GM18508 (cell line): ENCODE data around the gene PPM1H.

Experiments
- ATAC-seq: cut with Tn5 transposase; IDR thresholded peaks from one replicate; pipeline ENCODE4 v1.9.1; 2021; ENCODE audit warnings: moderate number of reproducible peaks; ENCODE audit not compliant: insufficient read depth, unreplicated experiment

PPM1H gene

DNA sequence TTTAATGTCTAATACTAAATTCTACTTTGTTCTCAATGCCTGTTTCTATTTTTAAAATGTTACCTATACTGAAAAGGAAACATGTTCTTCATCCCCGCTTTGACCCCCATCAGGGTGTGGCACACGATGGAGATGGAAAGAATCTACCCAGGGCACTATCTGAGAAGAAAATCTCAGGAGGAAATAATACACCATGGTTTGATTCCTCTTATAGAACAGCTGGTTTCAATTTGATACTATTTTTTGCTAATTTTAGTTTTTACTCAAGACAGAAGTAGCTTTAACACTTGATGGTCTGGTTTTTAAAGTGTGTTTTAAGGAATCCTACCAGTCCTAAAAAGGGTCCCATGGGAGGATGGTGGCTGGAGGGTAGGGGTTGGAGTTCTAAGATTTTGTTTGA, 56.7 kb downstream of the PPM1H start:
- ATAC-seq, result no peak

DNA sequence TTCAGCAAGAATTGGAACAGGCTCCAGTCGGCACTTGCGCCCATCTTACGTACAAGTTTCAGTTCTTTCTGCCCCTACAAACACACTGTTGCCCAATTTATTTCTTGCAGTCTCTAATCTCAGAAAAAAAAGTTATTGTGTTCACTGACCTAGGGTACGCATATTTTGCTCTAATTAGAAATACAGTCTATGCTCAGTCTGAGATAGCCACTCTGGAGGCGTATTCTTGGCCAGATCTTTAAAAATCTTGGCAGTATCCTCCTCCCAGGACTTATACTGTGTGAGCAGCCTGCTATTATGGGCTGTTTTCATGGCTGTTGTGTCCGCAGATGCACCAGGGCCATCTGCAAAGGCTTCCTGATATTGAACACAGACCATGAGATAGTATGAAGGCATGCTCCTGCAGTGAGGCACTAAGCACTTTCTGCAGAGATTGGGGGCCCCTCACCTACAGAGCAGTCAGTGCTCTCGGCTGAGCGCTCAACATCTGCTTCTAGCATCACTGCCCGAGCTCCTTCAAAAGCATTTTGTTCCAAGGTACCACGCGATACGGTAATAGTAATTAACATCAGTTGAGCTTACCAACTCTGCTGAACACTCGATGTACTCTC, 57.9 kb downstream of the PPM1H start:
- ATAC-seq, result no peak

DNA sequence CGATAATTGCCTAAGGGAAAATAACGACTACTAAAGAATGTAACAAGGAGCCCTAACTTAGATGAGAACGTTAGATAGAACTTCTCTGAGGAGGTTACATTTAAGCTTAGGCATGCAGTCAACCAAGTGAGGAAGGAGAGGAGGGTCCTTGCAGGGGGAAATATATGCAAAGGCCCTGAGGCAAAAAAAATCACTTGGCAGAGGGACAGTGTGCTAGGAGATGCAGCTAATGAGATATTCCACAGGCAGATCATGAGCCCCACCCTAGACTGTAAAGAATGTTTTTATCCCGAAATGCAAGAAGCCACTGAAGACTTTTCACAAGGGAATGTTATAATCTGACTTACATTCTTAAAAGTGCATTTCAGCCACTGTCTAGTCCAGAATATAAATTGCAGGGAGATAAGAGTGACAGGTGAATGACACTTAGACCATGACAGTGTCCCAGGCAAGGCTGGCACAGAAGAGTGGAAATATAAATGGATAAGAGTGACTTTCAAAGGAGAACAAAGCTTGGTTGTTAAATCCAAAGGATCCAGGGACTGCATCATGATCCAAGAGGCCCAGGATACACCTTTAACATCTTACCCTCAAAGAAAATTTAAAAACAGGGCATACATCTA, 61.0 kb downstream of the PPM1H start:
- no peak for ATAC-seq

DNA sequence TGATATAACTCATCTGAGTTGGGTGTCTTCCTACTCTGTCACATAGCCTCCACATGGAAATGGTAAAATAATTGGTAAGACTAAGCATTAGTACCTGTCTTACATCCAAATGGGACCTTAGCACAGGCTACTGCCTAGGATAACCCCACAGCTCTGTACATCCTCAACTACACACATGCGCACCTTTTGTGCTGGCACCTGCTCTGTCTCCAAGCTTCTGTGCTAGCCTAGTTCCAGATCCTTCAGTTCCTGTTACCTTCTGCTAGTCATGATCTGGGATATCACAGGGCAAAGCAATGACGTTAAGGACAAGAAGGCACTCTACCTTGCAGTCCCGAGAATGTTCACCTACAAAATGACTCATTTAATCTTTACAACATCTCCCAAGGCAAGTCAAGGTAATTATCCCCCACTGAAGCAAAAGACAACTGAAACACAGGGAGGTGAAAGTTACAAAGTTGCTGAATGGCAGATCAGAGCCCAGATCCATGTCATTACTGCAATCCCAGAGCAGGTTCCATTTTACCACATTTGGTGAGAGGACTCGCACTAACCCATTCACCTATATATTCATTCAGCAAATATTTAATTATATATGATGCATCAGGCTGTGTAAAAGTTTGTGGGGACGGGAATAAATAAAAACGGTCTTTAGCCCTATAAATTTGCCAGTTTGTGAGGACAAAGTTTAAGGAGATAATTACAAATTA, 61.7 kb downstream of the PPM1H start:
- ATAC-seq, result no peak

DNA sequence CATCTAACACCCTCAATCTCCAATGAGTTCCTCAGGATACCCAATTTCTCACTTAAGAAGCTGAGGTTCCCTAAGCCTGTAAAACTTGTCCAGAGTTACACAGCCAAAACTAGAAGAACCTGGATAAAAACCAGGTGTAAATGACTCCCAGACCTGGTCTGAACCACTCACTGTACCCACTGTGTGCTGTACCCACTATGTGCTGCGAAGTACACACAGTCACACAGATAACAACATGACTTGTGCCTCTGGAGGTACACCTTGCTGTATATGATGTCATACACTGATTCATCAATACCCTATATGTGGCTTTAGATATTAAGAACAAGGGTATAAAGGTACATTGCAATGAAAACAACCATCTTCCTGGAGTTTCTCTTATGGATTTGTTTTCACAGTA, 66.1 kb downstream of the PPM1H start:
- no peak for ATAC-seq

DNA sequence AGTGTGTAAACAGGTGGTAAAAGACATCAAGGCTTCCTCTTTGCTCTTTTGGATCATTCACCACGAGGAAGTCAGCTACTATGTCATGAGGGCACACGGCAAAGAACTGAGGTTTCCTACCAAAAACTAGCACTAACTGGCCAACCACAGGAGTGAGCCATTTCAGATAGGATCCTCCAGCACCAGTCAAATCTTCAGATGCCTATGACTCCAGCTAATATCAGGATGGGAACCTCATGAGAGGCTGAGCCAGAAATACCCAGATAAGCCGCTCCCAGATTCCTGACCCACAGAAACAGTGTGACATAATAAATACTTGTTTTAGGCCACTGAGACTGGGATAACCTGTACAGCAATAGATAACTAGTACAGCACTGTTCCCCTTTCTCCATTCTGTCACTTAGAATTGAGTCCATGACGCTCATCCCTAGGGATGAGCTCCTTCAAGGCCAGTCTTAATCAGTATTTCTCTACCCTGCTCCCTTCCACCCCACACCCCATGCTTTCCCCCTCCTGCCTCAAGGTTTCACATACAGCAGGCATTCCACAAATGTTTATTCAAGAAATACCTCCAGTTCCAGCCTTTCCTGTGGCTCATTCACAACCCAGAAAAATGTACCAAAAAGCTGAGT, 68.4 kb downstream of the PPM1H start:
- no peak for ATAC-seq

DNA sequence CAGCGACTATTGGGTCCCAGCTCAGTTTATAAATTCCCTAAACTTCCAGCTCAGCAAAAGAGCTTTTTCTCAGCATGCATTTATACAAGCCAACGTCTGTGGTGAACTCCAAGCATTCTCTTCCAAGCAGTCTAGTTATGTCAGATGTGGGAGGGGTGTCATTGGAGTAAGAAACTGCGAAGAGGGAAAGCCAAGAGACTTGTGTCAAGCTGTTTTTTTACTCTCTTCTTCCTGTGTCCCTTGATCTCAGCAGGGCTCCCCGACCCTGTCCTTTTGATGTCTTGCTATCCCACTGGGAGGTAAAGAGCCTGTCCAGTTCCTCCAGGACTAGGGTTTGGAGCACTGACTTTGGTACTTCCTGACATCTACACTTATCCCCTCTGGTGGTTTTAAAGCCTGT, 69.0 kb downstream of the PPM1H start:
- no peak for ATAC-seq

DNA sequence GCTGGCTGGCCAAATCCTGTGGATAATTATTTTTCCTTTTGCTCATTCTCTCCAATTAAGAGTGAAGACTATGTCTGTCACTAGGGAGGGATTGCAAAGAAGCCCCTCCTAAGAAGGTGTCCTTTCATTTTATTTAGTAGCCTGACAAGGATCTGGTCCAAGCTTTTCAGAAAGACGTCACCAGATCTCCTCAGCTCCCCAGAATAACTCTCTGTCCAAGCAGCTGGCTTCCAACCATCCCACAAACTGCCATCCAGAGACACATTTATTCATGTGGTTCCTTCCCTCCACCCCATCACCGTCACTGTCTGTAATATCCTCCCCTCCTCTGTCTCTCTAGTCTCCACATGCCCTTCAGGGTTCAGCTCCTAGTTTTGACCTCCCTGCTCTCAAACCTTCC, 69.9 kb downstream of the PPM1H start:
- ATAC-seq, result no peak

DNA sequence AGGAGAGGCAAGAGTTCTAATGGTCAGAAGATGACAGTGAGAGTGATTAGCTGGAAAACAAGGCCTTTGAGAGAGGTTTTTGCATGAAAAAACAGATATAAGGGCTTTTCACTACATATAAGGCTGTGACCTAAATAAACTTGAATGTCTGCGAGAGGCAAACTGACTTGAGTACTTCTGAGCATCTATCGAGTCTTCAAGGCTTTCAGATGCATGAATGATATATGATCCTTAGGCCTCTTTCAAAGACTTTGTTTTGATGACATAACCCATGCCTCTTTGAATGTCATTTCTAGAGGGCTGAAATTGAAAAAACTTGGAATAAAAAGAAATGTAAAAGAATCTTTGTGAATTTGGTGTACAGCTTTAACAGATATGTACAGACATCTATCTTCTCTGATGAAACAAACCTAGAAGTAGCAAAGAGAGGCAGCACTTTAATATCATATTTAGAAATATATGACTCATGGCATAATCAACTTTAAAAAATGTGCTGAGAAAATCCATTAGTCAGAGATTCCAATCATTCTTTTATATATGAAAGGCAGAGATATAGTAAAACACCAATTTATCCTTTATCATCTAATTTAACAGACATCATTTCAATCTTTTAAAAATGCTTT, 72.6 kb downstream of the PPM1H start:
- no peak for ATAC-seq

DNA sequence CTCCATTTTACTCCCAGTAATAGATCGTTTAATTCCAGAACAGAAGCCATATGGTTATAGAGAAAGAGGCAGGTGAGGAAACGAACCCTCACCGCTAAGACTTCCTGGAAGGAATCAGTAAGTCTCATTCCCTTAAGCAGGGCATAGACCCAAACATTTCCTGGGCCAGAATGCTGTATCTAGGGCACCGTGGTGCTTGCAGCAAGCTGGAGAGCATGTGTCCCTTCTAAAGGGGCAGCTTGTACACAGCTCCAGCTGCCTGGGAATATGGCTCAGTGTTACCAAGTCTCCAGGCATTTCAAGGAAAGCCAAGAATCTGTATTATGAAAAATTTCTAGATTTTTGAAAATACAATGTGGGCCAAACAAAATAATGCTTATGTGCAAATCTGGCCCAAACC, 73.4 kb downstream of the PPM1H start:
- no peak for ATAC-seq

DNA sequence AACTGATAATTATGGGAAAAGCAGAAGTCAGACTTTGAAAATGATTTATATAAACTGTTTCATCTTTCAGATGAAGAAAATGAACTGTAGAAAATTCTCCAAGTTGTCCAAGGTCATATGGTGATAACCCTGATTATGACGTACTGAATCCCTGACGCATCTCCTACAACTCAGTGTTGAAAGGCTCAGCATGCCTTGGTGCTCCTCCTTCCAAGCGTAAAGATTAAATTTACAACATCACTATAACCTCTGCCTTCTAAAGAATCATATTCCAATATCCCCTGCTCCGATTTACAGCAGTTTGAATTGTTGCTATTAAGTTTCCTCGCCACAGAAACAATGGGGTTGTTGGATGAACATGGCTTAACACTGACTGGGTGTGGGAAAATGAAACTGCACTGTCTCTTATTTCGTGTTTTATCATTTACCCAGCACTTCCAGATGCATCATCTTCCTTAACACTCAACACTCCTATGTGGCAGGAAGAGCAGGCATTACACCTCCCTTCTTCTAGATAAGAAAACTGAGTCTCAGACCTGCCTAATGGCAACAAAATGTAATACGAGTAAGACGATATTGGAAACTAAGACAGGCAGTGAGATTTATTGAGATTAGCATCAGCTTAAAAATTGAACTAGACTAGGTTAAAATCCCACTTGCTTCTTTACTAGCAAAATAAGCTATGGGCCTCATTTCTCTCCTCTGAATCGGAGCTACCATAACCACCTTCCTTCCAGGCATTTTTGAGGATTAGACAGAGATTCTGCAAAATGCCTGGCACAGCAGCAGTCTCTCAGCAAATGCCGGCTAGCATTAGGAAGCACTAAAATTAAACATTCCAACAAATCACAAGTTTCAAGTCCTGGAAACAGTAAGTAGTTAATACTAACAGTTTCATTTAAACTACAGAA, 74.2 kb downstream of the PPM1H start:
- no peak for ATAC-seq

DNA sequence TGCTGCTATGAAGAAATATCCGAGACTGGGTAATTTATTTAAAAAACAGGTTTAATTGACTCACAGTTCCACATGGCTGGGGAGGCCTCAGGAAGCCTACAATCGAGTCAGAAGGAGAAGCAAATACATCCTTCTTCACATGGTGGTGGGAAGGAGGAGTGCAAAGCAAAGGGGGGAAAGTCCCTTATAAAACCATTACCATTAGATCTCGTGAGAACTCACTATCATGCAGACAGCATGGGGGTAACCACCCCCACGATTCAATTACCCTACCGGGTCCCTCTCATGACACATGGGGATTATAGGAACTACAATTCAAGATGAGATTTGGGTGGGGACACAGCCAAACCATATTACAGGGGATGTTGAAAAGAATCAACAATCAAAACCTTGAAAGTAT, 74.9 kb downstream of the PPM1H start:
- no peak for ATAC-seq

DNA sequence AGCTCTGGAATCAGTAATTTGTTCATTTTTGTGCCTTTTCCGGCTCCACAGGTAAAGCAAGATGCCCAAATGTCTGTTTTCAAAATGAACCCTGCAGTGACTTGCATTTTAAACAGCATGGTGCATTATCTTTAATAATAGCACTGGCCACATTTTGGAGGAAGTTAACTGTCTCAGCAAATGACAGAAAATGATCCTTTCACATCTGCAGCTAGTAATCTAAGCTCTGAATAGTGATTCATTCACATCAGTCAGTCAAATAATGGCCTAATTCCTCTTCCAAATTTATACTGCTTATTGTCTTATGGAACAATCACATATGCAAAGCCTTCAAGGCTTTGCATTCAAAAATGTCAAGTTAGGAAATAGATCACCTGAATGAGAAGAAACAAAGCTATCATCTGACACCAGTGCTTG, 75.6 kb downstream of the PPM1H start:
- no peak for ATAC-seq

DNA sequence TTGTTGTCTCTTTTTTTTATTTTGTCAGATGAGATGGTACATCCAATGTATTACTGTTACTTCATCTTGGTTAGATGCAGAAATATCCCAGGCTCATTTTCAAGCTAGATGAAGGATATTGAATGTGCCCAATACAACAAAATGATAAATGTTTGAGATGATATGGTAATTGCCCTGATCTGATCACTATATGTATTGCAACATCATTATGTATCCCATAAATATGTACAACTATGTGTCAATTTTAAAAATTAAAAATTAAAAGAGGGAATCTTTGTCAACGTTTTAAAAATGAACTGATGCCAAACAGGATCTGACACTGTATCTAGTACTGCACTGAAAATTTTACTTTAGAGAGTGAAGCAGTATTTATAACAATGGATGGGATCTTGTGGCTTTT, 78.5 kb downstream of the PPM1H start:
- no peak for ATAC-seq

DNA sequence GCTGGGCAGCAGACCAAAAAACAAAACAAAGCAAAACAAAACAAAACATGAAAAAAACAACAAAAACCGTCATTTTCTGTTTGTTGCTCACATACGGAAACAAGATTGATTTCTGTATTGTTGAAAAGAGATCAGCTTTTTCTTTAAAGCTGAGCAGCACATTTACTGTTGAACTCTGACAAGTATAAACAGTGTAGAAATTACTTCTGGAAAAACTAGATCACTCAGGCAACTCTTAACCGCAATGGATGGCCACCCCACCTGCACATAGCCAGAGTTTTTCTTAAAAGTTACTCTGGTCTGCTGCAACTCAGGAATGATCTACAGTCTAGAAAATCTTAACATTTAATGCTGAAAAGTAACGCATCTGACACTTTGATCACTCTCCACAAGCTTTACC, 80.9 kb downstream of the PPM1H start:
- no peak for ATAC-seq

DNA sequence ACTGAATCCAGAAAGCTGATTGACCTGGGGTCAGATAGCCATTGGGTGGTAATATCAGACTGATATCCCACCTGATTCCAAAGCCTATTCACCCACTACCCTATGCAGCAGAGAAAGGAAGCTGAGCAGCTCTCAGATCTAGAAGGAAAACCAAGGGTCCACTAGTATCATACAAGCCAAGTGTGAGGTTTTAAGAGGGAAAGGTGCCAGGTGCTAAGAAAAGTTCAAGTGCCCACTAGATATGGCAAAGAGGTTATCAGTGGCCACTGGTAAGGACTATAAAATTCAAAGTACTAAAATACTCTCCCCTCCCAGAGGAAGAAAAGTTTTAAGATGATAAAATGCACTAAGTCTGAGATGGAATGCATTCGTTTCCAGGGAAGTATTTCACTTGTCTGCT, 85.6 kb downstream of the PPM1H start:
- ATAC-seq, result no peak

DNA sequence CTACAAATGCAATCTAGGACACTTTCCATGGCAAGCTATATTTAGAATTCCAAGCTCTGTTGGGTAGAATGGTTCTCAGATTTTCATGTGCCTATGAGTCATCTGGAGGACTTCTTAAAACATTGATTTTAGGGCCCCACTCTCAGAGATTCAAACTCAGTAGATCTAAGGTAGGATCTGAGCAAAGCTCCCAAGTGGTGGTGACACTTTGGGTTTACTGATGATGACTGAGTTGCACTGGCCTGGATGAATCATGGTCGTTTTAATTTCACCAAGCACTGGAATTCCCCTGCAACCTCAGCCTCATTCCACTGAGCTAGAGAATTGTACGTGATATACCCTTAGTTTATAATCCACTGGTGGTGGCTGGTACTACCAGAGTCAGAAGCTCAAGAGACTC, 86.5 kb downstream of the PPM1H start:
- no peak for ATAC-seq

DNA sequence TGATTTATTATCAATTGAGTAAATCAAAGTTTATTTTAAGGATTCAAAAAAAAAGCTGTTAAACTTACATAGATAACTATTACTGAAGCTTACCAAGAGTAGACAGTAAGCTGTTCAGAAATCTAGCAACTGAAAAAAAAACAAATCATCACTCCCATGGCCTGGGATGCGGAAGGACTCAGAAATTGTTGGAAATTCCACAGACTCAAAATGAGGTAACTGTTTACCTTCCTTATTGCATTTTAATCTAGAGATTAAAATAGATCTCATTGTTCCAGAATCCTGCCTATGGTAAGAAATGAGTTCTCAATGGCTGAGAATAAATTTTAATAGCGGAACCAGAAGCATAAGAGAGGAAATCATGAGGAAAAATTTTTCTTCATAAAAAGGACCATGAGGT, 87.2 kb downstream of the PPM1H start:
- ATAC-seq, result no peak

DNA sequence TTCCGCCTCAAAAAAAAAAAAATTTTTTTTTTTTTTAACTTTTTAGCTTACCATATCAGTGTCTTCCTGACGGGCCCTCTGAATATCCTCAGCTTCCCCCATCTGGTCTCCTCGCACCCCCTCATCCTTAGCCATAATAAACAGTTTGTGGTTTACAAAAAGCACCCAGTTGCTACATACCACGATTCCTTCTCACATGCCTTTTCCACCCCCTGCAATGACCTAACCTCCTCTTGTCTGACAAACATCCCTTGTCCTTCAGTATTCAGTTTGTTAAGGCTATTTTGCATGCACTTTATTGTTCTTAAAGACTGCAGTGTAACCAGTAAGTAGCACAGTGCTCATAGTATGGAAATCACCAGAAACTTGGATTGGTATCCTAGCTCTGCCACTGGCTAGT, 88.5 kb downstream of the PPM1H start:
- no peak for ATAC-seq

DNA sequence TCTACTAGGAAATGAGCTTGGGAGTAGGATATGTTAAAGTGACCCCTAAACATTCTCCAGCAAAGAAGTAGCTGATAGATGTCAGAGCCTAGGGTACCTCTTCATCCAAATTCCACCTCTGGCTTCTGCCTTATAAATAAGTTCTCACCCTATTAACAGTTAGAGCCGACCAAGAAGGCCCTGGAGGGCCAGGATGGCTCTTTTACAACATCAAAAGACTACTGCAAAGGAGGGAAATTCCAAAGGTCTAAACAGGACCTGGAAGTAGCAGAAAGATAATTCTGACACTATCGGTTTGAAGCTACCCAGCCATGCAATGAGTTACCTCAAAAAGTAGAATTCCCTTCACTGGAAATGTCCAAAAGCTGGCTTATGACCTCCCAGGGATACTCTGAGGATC, 90.0 kb downstream of the PPM1H start:
- no peak for ATAC-seq
